CD4-positive, alpha-beta T cell treated with Interleukin-15 for 1 hour (primary cell): ENCODE results near the gene VPS29.
"Not testable (repeated sequence)": the region's sequence is repeated elsewhere in the genome, so short reads cannot be mapped to it uniquely, and the experiment has no call there.

Source experiments
- DNase-seq: peaks from one replicate; pipeline ENCODE4 v3.0.0-alpha.2; 2020

Gene VPS29

DNA sequence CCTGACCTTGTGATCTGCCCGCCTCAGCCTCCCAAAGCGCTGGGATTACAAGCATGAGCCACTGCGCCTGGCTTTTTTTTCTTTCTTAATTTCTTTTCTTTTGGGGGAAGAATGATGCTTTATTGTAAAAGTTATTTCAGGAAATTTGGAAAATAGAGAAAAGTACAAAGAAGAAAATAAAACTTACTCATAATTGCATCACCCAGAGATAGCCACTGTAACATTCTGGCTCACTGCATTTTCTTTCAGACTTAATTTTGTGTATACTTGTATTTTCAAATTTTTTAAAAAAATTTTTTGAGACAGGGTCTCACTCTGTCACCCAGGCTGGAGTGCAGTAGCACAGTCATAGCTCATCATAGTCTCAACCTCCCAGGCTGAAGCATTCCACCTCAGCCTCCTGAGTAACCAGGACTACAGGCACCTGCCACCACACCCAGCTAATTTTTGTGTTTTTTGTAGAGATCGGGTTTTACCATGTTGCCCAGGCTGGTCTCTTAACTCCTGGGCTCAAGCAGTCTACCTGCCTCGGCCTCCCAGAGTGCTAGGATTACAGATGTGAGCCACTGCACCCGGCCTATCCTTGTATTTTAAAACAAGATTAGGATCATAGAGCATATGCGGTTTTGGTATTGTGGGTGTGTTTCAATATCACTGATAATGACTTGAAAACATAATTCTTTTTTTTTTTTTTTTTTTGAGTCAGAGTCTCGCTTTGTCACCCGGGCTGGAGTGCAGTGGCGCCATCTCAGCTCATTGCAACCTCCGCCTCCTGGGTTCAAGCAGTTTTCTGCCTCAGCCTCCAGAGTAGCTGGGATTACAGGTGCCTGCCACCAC, 19.2 kb upstream of the VPS29 start:
- DNase-seq: not testable (repeated sequence)

DNA sequence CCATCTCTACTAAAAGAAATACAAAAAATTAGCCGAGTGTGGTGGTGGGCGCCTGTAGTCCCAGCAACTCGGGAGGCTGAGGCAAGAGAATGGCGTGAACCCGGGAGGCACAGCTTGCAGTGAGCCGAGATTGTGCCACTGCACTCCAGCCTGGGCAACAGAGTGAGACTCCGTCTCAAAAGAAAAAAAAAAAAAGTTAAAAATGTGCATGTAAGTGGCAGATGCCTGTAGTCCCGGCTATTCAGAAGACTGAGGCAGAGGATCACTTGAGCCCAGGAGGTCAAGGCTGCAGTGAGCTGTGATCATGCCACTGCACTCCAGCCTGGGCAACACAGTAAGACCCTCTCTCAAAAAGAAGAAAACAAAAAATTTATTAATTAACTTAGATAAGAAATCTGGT, 16.1 kb upstream of the VPS29 start:
- not testable (repeated sequence) for DNase-seq

DNA sequence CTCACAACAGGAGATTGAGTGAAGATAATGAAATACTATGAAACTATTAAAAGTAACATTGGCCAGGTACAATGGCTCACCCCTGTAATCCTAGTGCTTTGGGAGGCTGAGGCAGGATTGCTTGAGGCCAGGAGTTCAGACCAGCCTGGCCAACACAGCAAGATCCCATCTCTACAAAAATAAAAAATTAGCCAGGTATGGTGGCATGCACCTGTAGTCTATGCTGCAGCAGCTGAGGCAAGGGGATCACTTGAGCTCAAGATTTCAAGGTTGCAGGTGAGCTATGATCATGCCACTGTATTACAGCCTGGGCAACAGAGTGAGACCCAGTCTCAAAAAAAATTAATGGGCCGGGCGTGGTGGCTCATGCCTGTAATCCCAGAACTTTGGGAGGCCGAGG, 15.1 kb upstream of the VPS29 start:
- DNase-seq: no peak

DNA sequence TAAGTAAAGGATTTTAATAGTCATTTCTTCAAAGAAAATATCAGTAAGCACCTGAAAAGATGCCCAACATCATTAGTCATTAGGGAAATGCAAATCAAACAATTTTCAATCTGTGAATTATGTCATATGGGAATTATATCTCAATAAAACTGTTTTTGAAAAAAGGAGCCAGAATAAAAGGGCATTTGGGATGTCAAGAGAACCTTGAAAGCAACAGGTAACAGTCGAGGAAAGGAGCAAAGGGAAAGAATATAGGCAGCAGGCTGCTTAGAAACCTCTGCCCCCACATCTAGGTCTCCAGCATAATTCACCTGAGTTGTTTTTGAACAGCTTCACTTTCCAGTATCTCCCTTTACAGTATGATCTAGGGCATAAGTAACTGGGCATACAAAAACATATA, 12.5 kb upstream of the VPS29 start:
- no peak for DNase-seq

- DNase-seq: no peak
Measured at GRCh38 chr12:110513842-110514241, 11.9 kb upstream of the VPS29 start.

DNA sequence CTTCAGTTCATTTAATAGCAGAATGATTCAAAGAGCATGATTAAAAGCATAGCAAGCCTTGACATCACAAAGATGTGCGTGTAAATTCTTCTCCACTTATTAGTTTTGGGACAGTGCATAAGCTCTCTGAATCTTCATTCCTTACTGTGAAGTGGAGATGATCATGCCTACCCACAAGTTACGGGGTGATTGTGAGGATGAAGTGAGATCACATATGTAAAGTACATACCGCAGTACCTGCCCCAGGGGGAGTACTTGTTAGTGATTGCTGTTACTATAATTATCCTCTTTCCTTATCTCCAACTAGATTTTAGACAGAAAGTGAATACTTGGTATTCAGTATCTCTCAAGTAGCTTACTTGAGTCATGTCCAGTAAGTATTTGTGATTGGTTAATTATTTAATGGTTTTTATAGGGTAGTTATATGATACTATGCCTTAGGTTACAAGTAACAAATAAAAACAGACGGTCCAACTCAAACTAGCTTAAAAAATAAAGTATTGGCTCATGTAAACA, 6.2 kb upstream of the VPS29 start:
- no peak for DNase-seq

DNA sequence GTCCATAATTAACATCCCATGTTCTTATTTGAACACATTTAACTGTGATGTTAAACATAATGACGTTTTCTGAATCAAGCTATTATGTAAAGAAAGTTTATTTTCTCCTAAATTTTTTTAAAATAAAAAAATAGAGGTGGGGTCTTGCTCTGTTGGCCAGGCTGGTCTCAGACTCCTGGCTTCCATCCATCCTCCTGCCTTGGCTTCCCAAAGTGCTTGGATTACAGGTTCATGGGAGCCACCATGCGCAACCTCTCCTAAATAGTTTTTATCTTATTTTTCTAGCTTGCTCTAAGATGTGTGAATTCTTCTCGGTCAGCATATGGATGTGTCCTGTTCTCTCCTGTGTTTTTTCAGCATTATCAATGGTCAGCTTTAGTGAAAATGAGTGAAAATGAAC, 3.4 kb upstream of the VPS29 start:
- DNase-seq: no peak

GRCh38 chr12:110503432-110503831, 1.5 kb upstream of the VPS29 start:
- no peak for DNase-seq

DNA sequence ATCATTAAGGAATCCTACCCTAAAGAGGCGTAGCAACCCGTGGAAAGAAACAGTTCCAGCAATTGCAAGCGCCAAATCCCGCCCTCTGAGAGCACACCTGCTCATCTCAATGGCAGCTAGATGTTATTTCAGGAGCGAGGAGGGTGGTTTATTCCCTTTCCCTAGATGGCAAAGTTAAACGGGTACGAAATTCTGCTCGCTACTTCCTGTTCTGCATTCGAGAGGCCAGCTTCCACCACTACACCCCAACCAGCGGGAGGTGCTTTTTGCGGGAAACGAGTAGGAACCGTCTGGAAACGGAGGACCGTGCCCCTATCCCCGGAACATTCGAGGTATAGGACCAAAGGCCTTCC, 536 bp downstream of the VPS29 start:
- no peak for DNase-seq

DNA sequence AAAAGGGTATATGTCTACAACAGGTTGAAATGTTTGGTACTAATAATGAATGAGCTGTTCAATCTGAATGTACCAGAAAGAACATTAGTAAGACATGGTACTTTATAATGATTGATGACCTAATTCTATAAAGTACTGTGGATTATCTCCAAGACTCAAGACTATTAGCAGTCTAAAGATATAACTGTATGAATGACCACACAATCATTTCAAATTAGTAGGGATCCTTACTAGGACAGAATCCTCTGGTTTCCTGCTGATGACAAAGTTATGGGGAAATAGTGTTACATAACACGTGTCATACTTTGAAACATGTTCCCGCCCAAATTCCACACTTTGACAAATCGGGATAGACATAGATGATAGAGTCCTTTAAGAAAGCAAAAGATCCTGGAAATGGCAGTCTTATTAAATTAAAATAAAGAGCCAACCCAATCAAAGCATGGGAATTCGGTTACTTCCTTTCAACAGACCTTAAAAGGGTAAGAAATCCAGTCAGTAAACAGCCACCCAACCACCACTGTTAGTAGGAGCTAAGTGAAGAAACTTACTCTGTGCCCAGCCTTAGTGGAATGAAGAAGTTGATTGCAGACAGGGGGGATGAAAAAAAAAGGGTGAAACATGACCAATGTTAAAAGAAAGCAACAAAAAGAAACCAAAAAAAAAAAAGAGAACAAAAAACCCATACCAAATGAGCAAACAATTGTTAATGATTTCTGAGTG, 2.8 kb downstream of the VPS29 start:
- no peak for DNase-seq

GRCh38 chr12:110475426-110475825, 26.5 kb downstream of the VPS29 start:
- no peak for DNase-seq

GRCh38 chr12:110468214-110469048, 33.5 kb downstream of the VPS29 start, which contains the start of the genes FAM216A and GPN3:
FAM216A (plus strand) TSS chr12:110468845; CDS start chr12:110468876, 31 bp downstream.
GPN3 (minus strand) TSS chr12:110468257; CDS start chr12:110468203, 54 bp downstream.
- DNase-seq: peak; percentile 95

DNA sequence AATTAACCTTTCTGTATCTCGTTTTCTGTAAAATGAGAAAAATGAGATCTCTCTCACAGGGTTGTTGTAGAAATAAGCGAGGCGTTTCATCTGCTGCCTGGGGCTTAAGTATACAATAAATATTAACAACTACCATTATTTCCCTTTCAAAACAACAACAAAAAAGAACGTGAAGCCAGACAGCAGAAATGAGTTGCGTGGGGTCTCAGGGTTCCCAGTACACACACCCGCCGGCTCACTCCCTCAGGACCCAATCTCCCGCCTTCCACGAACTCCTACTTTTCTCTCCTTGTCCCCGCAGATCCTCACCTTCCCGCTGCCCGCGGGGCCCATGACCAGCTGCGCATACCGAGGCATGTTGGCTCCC, 34.1 kb downstream of the VPS29 start:
- no peak for DNase-seq

DNA sequence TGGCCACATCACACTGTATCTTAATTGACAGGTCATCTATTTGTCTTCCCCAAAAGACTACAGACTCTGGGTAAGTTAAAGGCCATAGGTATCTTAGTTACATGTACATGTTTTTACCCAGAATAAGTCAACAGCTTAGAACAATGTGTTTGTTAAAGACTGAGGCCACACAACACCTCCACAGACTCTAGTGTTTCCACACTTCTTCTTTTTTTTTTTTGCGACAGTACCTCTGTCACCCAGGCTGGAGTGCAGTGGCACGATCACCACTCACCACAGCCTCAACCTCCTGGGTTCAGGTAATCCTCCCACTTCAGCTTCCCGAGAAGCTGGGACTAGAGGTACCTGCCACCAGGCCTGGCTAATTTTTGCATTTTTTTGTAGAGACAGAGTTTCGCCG, 35.1 kb downstream of the VPS29 start:
- DNase-seq: no peak

DNA sequence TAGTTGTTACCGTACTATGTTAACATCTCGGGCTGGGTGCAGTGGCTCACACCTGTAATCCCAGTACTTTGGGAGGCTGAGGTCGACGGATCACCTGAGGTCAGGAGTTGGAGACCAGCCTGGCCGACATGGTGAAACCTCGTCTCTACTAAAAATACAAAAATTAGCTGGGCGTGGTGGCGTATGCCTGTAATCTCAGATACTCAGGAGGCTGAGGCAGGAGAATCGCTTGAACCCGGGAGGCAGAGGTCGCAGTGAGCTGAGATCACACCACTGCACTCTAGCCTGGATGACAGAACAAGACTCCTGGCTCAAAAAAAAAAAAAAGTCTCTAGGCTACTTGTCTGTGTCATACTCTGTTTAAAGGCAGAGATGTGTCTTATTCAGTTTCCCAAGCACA, 36.1 kb downstream of the VPS29 start:
- DNase-seq: not testable (repeated sequence)

- no peak for DNase-seq
Measured at GRCh38 chr12:110465024-110465423, 36.9 kb downstream of the VPS29 start.

- not testable (repeated sequence) for DNase-seq
Measured at GRCh38 chr12:110461189-110461588, 40.7 kb downstream of the VPS29 start.

DNA sequence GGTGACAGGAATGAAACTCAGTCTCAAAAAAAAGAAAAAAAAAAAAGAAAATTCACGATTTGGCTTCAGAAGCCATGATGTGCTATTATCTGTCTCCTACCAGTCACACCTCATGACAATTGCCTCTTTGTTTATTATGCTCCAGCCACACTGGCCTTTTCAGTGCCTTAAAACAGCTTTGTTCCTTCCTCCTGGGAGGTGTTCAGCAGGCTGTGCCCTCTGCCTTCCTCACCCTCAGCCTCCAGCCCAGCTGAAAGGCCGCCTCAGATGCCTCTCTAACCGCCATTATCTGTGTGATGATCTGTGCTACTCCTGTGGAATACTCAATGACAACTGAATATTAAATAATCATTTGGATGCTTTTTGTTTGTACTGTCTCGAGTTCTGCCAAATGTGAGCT, 43.2 kb downstream of the VPS29 start:
- no peak for DNase-seq

GRCh38 chr12:110453569-110454296, 48.2 kb downstream of the VPS29 start:
- no peak for DNase-seq

DNA sequence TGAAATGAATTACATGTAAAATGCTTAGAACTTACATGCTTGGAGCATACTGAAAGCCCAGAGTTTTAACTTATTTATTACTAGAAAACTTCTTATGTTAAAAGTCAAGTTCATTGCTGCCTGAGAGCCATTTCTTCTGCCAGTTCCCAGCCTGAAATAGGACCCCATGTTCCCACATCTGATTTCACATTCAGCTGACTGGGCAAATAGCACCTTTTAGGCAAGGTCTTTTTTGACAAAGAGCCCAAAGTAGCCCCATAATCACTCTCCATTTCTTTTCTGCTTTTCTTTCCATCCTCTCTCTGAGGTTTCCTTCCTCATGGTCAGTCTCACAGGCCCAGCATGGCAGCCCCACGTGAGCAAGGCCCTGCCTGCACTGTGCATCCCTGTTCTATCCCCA, 50.6 kb downstream of the VPS29 start:
- DNase-seq: no peak

DNA sequence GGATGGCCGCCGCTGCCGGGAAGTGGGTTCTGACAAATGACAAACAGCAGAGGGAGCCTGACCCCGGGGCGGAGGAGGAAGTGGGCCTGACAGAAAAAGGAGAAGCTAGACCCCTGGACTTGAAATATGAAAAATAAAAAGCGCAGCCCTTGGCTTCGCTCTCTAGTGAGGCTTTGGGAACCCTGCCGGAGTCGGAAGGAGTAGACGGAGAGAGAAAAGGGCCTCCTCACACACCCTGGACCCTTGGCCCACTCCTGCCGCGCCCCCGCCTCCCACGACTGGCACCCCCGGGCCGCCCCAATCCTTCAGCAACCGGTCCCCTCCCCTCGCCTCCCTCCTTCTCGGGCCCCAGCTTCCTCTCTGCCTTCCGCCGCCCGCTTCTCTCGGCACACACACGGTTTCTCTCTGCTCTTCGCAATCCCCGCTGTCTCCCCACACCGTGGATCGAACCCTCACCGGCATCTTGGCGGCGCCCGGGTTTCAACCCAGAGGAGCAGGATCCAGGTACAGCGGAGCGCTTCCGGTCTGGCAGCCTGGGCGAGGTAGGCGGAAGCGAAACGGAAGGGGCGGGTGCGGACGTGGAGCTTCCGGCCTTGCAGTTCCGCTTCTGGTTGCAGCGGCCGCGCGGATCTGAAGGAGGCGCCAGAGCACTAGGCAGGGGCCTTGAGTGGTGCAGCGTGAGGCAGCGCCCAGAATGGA, 52.0 kb downstream of the VPS29 start, which contains the start of gene ARPC3:
Gene ARPC3, minus strand, starts transcription at position 539 of the 699 bp plus-strand sequence. Its CDS starts 77 bp downstream, at position 462.
- peak; percentile 95 for DNase-seq

DNA sequence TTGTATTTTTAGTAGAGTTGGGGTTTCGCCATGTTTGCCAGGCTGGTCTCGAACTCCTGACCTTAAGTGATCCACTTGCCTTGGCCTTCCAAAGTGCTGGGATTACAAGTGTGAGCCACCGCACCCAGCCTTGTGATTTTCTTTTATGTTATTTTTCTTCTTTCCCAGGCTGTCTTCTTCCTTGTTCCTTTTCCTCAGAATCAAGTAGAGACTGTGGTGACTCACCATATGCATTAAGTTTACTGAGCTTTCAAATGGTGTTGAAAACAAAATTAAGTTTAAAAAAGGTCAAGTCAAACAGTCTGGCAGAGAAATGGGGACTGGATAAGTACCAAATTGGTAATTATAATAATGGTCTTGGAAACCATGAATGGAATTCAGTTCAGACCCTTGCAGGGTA, 57.5 kb downstream of the VPS29 start:
- no peak for DNase-seq
